Measurements from ENCODE around the gene FTCD.
"Not testable (repeated sequence)": the region's sequence is repeated elsewhere in the genome, so short reads cannot be mapped to it uniquely, and the experiment has no call there.

FTCD gene

DNA sequence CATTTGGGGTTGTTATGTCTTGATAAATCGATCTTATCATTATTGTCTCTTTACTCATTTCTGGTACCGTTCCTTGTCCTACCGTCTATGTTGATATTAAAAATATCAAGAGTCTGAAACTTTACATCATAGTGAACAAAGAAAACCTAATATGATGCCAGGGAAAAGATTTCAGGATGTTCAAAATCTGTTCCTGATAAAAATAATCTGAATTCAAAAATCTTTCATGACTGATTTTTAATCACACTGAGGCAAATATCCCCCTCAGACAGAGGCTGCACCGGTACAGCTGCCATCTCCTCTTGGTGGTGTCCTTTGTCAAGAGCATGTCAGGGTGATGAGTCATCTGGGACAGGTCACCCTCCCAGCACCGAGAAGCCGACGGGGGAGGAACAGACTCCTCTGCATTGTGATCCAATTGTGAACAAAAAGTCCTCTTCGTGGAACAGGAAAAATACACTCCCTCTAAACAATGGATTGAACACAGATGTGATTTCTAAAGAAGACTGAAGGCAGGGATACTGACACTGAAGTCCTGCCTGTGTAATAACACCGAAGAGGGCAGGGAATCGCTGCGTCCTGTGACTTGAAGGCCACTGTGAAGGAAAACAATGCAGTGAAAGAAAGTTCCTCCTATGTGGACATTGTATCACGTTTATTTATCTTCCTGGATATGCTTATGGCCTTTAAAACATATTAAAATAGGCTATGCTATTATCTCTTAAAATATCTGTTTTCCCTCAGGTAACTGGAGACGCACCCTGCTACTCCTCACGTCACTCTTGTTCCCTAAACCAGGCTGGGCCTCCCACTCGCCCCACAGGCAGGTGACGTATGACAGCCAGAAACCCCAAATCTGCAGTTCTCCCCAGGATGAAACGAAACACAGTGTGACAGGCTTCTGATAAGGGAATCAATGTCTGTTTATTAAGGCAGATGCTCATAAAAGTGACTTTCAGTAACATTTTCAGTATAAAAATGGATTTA is 33.1 kb upstream of the FTCD start:
- DNase-seq = no peak

DNA sequence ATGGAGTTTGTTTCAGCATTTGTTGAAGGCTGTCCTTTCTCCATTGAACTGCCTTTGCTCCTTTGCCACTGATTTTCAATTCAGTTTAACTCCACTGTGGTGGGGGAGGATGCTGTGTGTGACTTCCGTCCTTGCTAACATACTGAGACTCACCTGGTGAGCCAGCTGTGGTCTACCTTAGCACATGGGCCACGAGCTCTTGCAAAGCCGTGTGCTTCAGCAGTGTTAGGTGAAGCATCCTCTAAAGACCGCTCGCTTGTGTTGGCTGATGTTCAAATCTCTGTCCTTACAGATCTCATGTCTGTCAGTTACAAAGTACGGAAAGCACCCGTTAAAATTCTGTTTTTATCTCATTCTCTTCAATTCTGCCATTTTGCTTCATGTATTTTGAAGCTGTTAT is 32.4 kb upstream of the FTCD start:
- no peak for DNase-seq

DNA sequence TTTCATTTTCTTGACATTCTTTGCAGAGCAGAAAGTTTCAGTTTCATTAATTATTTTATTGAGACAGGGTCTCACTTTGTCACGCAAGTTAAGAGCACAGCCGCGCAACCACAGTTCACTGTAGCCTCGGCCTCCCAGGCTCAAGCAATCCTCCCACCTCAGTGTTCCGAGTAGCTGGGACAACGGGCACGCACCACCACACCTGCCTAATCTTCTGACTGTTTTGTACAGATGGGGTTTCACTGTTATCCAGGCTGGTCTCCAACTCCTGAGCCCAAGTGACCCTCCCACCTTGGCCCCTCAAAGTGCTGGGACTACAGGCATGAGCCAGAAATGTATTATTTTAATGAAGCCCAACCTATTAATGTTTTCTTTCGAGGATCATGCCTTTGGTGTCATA is 31.9 kb upstream of the FTCD start:
- DNase-seq = no peak

DNA sequence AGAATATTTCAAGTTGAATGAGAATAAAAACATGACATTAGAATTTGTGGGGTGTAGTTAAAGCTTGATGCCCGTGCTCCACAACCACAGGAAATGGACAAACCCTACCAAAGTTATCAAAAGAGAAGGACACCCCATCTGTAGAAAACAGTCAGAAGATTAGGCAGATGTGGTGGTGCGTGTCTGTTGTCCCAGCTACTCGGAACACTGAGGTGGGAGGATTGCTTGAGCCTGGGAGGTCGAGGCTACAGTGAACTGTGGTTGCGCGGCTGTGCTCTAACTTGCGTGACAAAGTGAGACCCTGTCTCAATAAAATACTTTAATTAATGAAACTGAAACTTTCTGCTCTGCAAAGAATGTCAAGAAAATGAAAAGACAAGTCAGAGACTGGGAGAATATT is 30.3 kb upstream of the FTCD start:
- DNase-seq = no peak

DNA sequence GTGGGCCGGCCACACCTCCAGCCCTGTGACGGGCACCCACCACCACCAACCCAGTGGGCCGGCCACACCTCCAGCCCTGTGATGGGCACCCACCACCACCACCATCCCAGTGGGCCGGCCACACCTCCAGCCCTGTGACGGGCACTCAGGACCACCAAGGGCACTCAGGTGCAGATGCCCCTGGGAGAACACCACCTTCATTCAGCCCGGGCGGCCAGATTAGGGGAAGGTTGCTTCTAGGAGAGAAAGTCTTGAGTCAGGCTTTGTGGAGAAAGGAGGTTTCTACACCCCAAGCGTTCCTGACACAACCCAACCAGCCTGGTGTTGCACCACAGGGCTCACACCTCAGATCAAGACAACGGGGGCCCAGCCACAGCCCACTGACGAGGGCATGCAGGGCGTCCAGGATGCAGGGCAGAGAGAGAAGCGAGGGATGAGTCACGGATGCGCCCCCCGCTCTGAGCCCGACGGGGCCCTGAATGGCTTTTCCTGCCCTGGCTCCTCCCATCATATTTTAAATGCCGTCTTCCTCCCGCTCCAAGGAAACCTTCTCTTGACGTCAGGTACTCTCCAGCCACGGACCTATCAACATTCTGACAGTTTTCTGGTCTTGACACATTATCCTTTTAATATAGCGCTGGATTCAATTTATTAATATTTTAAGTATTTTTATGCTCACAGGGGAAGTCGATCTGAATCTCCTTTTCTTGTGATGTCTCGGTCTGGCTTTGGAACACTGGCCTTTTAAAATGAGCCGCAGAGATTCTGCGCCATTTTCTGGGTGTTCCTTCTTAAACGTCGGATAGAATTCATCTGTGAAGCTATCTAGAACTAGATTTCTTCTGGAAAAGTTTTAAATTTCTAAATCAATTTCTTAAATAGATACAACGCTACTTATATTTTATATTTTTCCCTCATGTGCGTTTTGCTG is 29.5 kb upstream of the FTCD start:
- peak; percentile 38 to 79 for DNase-seq

DNA sequence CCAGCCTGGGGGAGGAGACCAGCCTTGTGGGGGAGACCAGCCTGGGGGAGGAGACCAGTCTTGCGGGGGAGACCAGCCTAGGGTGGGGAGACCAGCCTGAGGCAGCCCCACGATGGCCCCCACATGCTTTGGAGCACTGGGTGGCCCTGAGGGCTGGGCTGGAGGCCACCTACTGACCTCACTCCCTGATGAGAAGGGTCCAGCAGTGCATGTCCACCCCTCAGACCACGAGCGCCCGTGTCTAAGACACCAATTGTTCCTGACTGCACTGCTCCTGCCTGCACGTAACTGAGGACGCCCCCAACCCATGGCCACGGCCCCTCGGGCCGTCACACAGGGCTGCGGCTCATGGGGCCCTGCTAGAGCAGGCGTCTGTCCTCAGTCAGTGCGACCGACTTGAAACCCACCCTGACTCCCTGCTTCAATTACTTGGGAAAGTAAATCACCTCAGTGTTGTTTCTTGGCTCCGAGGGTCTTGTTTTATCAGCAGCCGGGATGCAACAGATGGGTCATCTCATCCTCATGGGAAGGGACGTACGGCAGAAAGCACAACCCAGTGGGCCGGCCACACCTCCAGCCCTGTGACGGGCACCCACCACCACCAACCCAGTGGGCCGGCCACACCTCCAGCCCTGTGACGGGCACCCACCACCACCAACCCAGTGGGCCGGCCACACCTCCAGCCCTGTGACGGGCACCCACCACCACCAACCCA is 28.7 kb upstream of the FTCD start, which contains the start of gene SPATC1L:
SPATC1L (minus strand) TSS at position 550 of the 715 bp plus-strand sequence. CDS start 1,643 bp downstream, outside the sequence.
- DNase-seq = no peak

DNA sequence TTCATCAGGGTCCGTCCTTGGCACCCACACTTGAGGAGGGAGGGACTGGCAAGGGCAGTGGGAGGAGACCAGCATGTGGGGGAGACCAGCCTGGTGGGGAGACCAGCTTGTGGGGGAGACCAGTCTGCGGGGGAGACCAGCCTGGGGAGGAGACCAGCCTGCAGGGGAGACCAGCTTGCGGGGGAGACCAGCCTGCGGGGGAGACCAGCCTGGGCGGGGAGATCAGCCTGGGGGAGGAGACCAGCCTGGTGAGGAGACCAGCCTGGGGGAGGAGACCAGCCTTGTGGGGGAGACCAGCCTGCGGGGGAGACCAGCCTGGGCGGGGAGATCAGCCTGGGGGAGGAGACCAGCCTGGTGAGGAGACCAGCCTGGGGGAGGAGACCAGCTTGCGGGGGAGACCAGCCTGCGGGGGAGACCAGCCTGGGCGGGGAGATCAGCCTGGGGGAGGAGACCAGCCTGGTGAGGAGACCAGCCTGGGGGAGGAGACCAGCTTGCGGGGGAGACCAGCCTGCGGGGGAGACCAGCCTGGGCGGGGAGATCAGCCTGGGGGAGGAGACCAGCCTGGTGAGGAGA is 28.0 kb upstream of the FTCD start:
- DNase-seq = not testable (repeated sequence)

DNA sequence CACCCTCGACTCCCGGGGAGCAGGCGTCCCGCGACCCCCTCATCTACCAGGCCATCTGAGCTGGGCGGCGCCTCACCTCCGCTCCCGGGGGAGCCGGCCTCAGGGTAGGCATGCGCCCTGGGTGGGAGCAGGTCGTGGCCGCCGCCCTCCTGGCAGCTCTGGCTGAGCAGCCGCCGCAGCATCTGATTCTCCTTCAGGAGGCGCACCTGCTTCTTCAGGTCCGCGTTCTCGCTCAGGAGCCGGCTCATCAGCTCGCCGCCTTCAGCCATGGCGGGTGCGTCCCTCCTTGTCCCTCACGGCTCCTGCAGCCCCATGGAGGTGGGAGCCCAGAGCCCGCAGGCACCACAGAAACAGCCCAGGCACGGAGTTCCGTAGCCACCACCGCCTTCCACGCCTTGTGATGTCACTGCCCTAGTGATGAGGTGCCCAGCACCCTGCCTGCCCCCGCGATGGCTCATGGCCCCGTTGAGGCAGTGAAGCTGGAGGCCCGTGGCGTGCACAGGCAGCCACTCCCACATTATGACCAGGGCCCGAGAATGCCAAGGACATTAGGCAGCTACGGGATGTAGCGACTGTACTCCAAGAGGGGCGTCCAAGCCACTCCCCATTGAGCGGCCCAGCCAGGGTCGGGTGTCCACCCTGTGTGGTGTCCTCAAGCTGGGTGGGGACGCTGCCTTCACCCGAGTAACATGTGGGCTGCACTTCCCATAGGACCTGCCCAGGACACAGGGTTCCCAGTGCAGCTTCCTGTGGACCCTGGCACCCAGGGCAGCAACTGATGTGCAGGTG is 27.4 kb upstream of the FTCD start:
- DNase-seq = no peak

DNA sequence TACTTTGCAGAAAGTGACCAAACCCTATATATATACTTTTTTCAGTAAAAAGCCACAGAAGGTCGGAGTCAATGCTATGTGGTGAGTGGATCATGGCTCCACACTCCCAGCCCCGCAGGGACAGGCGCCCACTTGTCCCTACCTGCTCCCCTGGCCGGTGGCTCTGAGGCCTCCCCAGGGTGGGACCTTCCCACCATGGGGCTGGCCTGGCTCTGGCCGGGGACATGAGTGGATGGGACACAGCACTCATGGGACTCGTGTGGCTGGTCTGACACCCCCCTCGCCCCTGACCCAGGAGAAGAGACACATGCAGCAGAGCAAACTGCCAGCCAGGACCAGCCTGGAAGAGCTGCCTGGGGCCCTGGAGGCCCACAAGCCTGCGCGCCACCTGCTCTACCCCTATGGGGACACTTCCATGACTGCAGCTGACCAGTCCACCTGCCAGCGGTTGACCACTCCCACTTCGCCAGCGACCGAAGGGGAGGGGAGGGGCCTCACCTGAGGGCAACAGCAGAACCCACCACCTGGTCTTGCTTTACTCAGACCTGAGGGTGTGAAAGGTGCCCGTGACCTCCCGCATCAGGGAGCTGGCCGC is 26.7 kb upstream of the FTCD start:
- no peak for DNase-seq

DNA sequence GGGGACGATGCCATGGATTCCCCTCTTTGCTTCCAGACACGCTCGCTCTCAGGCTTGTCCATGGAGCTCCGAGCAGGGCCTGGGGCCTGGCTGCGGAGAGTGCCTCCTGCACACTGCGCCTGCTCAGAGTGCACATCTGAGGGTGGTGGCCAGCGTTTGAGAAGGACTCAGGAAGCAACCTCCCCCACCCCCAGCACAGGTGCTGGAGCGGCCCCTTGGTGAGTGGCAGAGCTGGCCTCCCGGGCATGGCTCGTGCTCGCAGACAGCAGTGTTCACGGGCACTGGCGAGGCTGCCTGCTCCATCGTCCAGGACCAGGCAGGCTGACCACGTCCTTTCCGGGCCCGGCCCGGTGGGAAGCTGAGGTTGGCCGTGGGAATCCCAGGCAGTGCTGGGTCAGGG is 26.1 kb upstream of the FTCD start:
- no peak for DNase-seq

DNA sequence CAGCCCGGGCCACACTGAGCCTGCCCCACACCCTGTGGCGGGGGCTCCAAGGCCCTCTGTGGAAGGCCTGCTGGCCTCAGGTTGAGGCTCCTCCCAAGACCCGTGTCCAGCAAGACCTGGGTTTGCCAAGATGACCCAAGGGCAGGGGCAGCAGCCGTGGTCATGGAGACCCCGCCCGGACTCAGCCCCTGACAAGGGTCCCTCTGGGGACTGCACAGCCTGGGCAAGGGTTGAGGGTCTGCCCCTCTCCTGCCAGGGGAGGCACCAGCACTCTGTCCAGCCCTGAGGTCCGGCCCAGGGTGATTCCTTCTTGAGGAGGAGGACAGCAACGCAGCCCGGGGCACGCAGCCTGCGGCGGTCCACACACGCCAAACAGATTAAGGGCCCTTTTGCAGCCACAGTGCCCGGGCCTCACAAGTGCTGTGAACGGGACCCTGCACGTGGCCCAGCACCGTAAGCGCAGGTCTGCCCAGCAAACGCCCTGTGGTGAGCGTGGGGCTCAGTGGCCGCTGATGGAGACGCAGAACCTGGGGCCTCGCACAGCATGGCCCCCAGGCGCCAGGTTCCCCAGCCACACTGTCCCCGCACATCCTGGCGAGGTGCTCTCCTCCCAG is 25.5 kb upstream of the FTCD start:
- no peak for DNase-seq

DNA sequence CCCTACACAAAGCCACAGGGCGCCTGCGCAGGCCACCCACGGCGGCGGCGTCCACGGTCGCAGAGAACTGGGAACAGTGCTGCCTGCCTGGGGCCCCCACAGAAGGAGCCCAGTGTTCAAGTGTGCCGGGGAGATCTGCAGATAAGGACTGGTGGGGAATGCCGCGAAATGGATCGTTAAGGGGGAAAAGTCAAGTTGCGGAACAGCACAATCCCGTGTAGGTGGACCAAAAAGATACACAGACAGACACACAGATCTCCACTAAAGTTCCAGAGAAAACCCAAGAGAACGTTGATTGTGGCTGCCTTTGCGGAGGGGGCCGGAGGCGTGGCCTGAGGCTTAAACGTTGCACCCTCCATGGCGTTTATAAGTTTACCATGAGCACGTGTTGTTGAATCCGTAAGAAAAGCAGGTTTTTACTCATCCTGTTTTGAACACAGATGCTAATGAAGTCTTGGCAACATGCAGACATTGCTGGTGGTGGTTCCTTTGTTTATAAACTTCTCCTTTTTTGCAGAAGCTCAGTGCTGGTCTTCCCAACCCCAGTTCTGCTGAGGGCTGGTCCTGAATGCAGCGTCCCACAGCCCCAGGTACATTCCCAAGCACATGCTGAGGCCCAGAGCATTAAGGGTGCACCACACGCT is 24.8 kb upstream of the FTCD start:
- DNase-seq = no peak

DNA sequence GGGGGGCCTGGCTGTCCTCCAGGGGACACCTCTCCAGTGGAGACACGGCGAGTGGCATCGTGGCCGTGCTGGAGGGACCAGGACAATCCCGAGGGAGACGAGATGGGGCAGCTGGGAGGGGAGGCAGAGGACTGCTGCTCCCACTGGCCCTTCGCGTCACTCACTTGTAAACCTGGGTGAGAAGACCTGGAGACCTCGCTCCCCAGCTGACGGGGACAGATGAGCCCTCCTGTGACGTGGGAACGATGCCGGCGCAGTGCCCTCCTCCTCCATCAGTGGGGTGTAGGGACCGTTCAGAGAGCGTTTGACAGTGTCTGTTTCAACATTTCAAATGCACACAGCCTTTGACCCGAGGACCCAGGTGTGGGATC is 24.3 kb upstream of the FTCD start:
- no peak for DNase-seq

DNA sequence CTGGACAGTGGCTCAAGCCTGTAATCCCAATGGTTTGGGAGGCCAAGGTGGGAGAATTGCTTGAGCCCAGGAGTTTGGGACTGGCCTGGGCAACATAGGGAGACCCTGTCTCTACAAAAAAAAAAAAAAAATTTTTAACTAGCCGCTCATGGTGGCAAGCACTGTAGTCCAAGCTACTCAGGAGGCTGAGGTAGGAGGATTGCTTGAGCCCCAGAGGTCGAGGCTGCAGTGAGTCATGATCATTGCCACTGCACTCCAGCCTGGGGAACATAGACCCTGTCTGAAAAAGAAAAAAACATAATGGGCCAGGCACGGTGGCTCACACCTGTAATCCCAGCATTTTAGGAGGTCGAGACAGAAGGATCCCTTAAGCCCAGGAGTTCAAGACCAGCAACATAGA is 23.6 kb upstream of the FTCD start:
- no peak for DNase-seq

DNA sequence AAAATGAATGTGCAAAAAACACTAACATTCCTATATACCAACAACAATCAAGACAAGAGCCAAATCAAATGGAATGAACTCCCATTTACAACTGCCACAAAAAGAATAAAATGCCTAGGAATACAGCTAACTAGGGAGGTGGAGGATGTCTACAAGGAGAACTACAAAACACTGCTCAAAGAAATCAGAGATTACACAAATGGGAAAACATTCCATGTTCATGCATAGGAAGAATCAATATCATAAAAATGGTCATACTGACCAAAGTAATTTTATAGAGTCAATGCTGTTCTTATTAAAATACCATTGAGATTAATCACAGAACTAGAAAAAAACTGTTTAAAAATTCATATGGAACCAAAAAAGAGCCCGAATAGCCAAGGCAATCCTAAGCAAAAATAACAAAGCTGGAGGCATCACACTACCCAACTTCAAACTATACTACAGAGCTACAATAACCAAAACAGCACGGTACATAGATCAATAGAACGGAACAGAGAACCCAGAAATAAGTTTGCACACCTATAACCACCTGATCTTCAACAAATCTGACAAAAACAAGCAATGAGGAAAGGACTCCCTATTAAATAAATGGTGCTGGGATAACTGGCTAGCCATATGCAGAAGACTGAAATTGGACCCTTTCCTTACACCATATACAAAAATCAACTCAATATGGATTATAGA is 21.2 kb upstream of the FTCD start:
- DNase-seq = not testable (repeated sequence)

DNA sequence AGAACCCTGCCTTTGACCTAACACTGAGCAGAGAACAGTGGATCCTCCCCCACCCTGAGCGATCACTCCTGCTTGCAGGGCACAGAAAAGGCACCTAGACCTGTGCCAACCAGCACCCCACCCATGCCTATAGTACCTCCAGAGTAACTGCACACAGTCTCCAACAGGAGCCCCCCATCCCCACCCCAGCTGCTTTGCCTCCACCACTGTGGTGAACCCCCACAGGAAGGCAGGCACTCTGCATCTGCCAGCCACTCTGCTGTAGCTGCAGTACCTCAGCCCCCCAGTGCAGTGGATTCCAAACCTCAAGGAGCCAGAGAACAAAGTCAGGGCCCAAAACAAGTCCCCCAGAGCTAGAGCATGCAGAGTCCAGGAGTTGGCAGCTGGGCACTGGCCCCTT is 18.2 kb upstream of the FTCD start:
- no peak for DNase-seq

DNA sequence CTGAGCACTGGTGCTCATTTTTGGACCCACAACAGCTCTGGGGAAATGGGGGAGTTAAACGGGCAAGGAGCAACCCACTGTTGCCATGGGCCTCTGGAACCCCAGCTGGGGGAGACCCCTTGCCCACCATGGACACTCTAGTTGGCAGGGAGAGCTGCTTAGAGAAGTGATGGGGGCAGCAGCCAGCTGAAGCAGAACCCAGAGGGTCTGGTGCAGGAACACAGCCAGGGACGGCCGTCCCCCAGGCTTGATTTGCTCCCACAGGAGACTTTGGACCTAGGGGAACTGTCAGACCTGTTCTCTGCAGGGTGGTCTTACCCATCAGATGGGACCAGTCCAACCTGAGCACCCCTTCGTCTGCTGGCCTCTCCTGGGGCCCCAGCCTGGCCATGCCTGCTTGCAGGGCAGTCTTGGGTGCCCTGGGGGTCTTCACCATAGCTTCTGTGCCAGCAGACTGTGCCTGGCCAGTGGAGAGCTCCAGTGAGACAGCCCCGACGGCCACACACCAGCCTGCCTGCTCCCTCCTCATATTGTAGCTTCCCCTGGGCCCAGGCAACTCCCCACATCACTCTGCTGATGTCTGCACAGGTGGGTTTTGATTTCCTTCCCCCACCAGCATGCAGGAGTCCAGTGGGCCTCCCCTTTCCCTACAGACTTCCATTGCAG is 17.6 kb upstream of the FTCD start:
- no peak for DNase-seq

DNA sequence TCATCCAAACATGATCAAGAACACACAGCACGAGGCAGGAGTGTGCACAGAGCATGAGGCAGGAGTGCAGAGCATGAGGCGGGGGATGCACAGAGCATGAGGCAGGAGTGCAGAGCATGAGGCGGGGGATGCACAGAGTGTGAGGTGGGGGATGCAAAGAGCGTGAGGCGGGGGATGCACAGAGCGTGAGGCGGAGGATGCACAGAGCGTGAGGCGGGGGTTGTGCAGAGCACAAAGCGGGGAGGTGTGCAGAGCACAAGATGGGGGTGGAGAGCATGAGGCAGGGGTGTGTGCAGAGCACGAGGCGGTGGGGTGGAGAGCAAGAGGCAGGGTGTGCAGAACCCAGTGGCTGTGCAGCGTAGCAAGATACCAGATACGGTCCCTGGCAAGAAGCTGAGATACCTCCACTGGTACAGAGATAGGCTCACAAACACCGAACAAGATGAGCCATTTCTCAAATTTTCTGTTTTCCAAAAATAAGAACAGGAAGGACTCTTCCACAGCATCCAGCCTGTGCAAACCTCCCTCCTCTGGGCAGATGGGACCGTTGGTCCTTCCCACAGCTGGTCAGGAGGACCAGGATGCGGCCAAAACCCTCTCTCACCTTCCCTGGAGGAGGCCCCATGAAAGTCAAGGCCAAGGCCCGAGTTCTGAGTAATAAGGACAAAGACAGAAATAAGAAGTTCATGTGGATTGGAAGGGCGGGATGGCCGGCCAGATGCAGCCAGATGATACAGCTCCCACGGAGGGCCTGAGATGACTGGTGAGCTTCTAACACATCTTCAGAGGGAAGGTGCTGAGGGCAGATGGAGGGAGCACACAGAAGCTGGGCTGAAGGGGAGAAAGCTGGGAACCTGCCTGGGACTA is 16.9 kb upstream of the FTCD start:
- DNase-seq = no peak
